A549 treated with GW870086 at 1 μM for 4 hours (cell line): Measurements from ENCODE around the gene ZNF808. TPM values are rescaled to one million over a fixed set of nuclear protein-coding genes. Genes with fewer than 3 reads are reported as not detected.

ENCODE experiments used
- total RNA-seq: library from RNA; stranded (reverse); fragments of 200-300 nt; extraction: Qiagen RNA extraction; gene quantifications from 5 replicates; pipeline ENCODE4 v1.2.3, GENCODE V29; 2022; ENCODE audit warnings: low read depth

ZNF808 gene
- 0.03 to 0.37 TPM (median 0.09 TPM) in 4 of 5 replicates, not detected in the other for total RNA-seq

DNA sequence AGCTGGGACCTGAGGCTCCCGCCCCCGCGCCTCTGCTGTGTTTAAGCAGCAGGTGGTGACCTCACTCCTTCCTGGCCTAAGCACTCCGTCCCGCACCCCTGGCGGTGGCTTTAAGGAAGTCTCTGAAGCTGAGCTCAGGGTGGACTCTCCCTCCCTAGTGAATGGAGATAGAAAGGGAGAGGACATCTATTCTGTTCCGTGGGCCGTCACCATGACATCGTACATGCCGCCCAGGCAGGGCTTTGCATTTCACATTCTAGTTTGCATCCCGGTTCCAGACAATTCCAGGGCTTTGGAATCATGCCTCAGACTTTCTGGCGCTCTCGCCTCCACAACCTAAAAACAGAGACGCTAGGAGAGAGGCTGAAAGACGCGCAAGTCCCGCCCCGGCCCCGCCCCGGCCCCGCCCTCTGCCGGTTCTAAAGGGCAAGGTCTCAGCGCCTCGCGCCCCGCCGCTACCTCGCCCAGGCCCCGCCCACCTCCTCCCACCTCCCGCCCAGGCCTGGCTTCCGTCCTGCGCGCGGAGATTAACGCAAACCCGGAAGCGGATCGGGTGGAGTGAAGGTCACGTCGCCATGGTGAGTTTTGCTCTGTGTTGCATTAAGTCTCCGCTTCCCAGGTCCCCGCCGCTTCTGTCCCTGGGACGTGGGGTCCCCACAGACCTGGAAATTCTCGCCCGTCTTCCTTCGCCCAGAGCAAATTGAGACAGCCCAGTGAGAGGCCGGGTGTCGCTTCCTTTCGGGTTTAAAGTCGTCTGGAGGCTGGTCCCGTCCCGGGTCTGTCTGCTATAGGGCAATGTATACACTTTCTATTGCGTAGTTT, at the start of gene ZNF808:
Gene ZNF808, plus strand, starts transcription at position 535 of the 822 bp plus-strand sequence. CDS start 15,617 bp downstream, outside the sequence.

DNA sequence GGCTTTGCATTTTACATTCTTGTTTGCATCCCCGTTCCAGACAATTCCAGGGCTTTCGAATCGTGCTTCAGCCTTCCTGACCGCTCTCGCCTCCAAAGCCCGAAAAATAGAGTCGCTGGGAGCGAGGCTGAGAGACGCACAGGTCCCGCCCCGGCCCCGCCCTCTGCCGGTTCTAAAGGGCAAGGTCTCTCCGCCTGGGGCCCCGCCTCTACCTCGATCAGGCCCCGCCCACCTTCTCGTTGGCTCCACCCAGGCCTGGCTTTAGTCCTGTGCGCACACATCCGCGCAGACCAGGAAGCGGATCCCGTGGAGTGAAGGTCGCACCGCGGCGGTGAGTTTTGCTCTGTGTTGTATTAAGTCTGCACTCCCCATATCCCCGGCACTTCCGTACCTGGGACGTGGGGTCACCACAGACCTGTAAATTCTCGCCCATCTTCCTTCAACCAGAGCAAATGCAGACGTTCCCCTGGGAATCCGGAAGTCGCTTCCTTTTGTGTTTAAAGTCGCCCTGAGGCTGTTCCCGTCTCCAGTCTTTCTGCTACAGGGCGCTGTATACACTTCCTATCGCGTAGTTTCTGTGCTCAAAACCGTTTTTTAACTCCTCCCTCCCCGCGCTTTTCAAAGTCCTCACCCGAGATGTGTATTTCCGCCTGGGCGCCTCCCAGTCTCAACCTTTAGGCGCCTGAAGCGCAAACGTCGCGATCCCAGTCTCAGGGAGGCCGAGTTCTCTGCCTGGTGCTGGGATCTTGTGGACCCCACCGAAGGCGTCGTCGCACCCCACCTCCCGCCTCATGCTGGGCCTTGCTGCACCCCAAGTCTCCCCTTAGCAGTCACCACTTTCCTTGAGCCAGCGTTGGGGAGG, 42.8 kb downstream of the ZNF808 start, which contains the start of gene ZNF701:
Gene ZNF701, plus strand, starts transcription at position 288 of the 862 bp plus-strand sequence. CDS start 3,861 bp downstream, outside the sequence.

Other genes starting within 250 kb of the ZNF808 start
- gene ZNF480, start 230.5 kb upstream of the ZNF808 start, total RNA-seq, result 7.7 to 19.4 TPM (median 17.0 TPM) in 5 replicates
- gene ZNF610, start 191.4 kb upstream of the ZNF808 start, total RNA-seq, result not detected in 5 replicates
- gene ZNF880, start 157.7 kb upstream of the ZNF808 start, total RNA-seq, result 0.73 to 1.2 TPM (median 0.97 TPM) in 5 replicates
- 0.13 to 0.21 TPM (median 0.16 TPM) in 3 of 5 replicates, not detected in the others for gene ZNF528, start 129.8 kb upstream of the ZNF808 start, total RNA-seq
- gene ZNF534, start 98.5 kb upstream of the ZNF808 start, total RNA-seq, result not detected in 5 replicates
- not detected in 5 replicates for gene ZNF578, start 74.1 kb upstream of the ZNF808 start, total RNA-seq
- gene ZNF701, start 42.6 kb downstream of the ZNF808 start, total RNA-seq, result 0.08 to 0.55 TPM (median 0.24 TPM) in 5 replicates
- 0.05 to 0.17 TPM (median 0.08 TPM) in 3 of 5 replicates, not detected in the others for gene ZNF83, start 110.7 kb downstream of the ZNF808 start, total RNA-seq
- 2.3 to 3.1 TPM (median 2.4 TPM) in 5 replicates for gene ZNF611, start 207.4 kb downstream of the ZNF808 start, total RNA-seq